HepG2 (cell line): ENCODE measurements around the gene NPAS2. TPM values are rescaled to one million over a fixed set of nuclear protein-coding genes. Genes with fewer than 3 reads are reported as not detected.

Experiments
- ATAC-seq: fragments of 200-7000 bp; cut with Tn5 transposase; 3 replicates; pipeline ENCODE4 v1.9.1; 2020; ENCODE audit warnings: mild to moderate bottlenecking, moderate library complexity
- BruUV-seq: library from RNA; stranded (reverse); fragments of 400-500 nt; replicated peaks from 2 replicates; lab custom pipeline; 2021; lab: Mats Ljungman, UMichigan
- CTCF ChIA-PET: fragments of 300-600 bp; formaldehyde crosslinking; extraction: SDS; loops from one replicate; lab custom pipeline; 2021; ENCODE audit warnings: low total read pairs, inconsistent platforms, low intra/inter-chr PET ratio; lab: Yijun Ruan, JAX
- POLR2A ChIA-PET: fragments of 350-600 bp; sonication (Branson Sonifier 250); formaldehyde crosslinking; loops from one replicate; lab custom pipeline; 2020; ENCODE audit warnings: antibody characterized with exemption, inconsistent platforms; lab: Yijun Ruan, JAX
- DNase-seq: peaks from one replicate; pipeline ENCODE4 v3.0.0-alpha.2; 2015; ENCODE audit warnings: low spot score
- FAIRE-seq: peaks from 3 replicates; lab custom pipeline; 2011; peaks lifted over from hg19 to GRCh38; lab: Jason Lieb, UNC
- H2AFZ ChIP-seq: one replicate; pipeline ENCODE4 v1.6.1; 2011; ENCODE audit warnings: low read length, inconsistent platforms
- H3K27ac ChIP-seq: fragments of 300-600 bp; 3 replicates; pipeline ENCODE4 v1.8.0; 2011; ENCODE audit warnings: mixed run types, mild to moderate bottlenecking, mixed read lengths, low read length, inconsistent platforms; ENCODE audit not compliant: insufficient read depth; ENCODE audit errors: extremely low read length
- H3K27me3 ChIP-seq, 2 experiments: fragments of 200-600 bp in 1 of 2; 2 replicates in 1 of 2; 3 replicates in 1 of 2; pipeline versions ENCODE4 v1.6.0 to v1.8.0; 2011; ENCODE audit warnings: low read length in 2 of 2, mild to moderate bottlenecking in 2 of 2, moderate library complexity in 2 of 2, inconsistent platforms in 1 of 2; ENCODE audit not compliant: insufficient read depth in 2 of 2, control insufficient read depth in 1 of 2
- H3K36me3 ChIP-seq, 2 experiments: fragments of 200-600 bp in 1 of 2; replicated peaks in 1 of 2; 2 replicates in 1 of 2; 3 replicates in 1 of 2; pipeline versions ENCODE4 v1.5.1 to v1.8.0; 2011; ENCODE audit warnings: low read length in 2 of 2, inconsistent platforms in 1 of 2; ENCODE audit not compliant: insufficient read depth in 2 of 2, control insufficient read depth in 1 of 2
- H3K4me1 ChIP-seq: 2 replicates; pipeline ENCODE4 v1.5.1; 2012; ENCODE audit warnings: low read length, inconsistent platforms; ENCODE audit not compliant: insufficient read depth
- H3K4me2 ChIP-seq: 2 replicates; pipeline ENCODE4 v1.6.0; 2011; ENCODE audit warnings: low read depth, low read length, inconsistent platforms
- H3K4me3 ChIP-seq, 3 experiments: fragments of 200-600 bp in 1 of 3; sonication (generic), shearing (Covaris generic) in 1 of 3; replicated peaks in 1 of 3; 2 replicates each; pipeline ENCODE4 v1.5.1; 2011 to 2016; ENCODE audit warnings: low read length in 3 of 3, inconsistent platforms in 2 of 3, low read depth in 2 of 3, mild to moderate bottlenecking in 2 of 3, control low read depth in 1 of 3, mixed read lengths in 1 of 3; ENCODE audit not compliant: insufficient read depth in 1 of 3
- H3K79me2 ChIP-seq: one replicate; pipeline ENCODE4 v1.6.1; 2011; ENCODE audit warnings: low read length, inconsistent platforms; ENCODE audit not compliant: insufficient read depth
- H3K9ac ChIP-seq: 2 replicates; pipeline ENCODE4 v1.6.0; 2011; ENCODE audit warnings: mild to moderate bottlenecking, low read depth, low read length, inconsistent platforms; ENCODE audit not compliant: insufficient read depth
- H3K9me3 ChIP-seq: 2 replicates; pipeline ENCODE4 v1.5.1; 2012; ENCODE audit warnings: mild to moderate bottlenecking, low read length
- H4K20me1 ChIP-seq: 2 replicates; pipeline ENCODE4 v1.6.0; 2011; ENCODE audit warnings: inconsistent platforms, mild to moderate bottlenecking, low read length, moderate library complexity; ENCODE audit not compliant: insufficient read depth
- AGO2 ChIP-seq: fragments of 200-400 bp; formaldehyde crosslinking; optimal IDR thresholded peaks from 2 replicates; pipeline ENCODE3; 2017; ENCODE audit warnings: mild to moderate bottlenecking, low read depth, low read length, moderate library complexity
- PITX1 ChIP-seq: sonication (generic); formaldehyde crosslinking; IDR thresholded peaks from 2 replicates; pipeline ENCODE4 v1.5.1; 2020; ENCODE audit warnings: mild to moderate bottlenecking, missing genetic modification reagents
- TOPORS ChIP-seq: sonication (generic); formaldehyde crosslinking; IDR thresholded peaks from 2 replicates; pipeline ENCODE4 v1.8.0; 2023; ENCODE audit warnings: mild to moderate bottlenecking, missing genetic modification reagents
- ZBTB33 ChIP-seq: sonication (generic); formaldehyde crosslinking; IDR thresholded peaks from 2 replicates; pipeline ENCODE4 v1.4.0; 2020; ENCODE audit warnings: missing genetic modification reagents
- ZNF20 ChIP-seq: sonication (generic); formaldehyde crosslinking; IDR thresholded peaks from 2 replicates; pipeline ENCODE4 v1.4.0; 2020; ENCODE audit warnings: mild to moderate bottlenecking, moderate library complexity, missing genetic modification reagents
- ZNF24 ChIP-seq: fragments of 450-650 bp; IDR thresholded peaks from 2 replicates; pipeline ENCODE4 v1.6.1; 2017; ENCODE audit warnings: antibody characterized with exemption, mild to moderate bottlenecking
- whole genome bisulfite sequencing: methylation state at CpG from one replicate; pipeline ENCODE4 v1.1.6; 2017; ENCODE audit warnings: low lambda C conversion rate; 5-methylcytosine and 5-hydroxymethylcytosine counted together
- in situ Hi-C: cut with HindIII; loops from 2 replicates; pipeline ENCODE4 v1.10.0; 2017; ENCODE audit warnings: low pct_unique_long_range_greater_than_20kb; ENCODE audit not compliant: extremely low pct_ligation_motif_present
- intact Hi-C: fragments of 100-400 bp; cut with micrococcal nuclease; formaldehyde crosslinking; loops from one replicate; pipeline ENCODE4 v1.10.0; 2022; ENCODE audit not compliant: unreplicated experiment
- polyA plus RNA-seq, 8 experiments: library from polyadenylated mRNA; depleted of rRNA in 3 of 8; stranded (reverse) in 7 of 8; unstranded in 1 of 8; fragments of >200 nt; fragmentation: Illumina TruSeq in 4 of 8; extraction: Trizol in 4 of 8; gene quantifications; 2 replicates each; pipeline versions ENCODE4 v1.2.1 to v1.2.3, GENCODE V29; 2011 to 2016; ENCODE audit warnings: low read depth in 4 of 8, missing spikeins in 1 of 8, mixed read lengths in 1 of 8; ENCODE audit not compliant: insufficient read depth in 1 of 8
- total RNA-seq, 5 experiments: library from RNA; depleted of rRNA; stranded (reverse); fragments of >200 nt; fragmentation: Illumina TruSeq; extraction: Trizol; gene quantifications; 2 replicates each; pipeline ENCODE4 v1.2.3, GENCODE V29; 2016; ENCODE audit warnings: low read depth in 1 of 5

The NPAS2 gene
- total and polyA plus RNA-seq, 2 of the 13 experiments (the other 11 are each of a cell fraction or from before 2014, with no cell fraction given) = 14.8 to 37.5 TPM

- FAIRE-seq (no peak), ATAC-seq (no peak), DNase-seq (no peak)
- POLR2A ChIA-PET = no interaction called here
- H3K27me3 ChIP-seq = no peaks in the 10 kb centered on the region
- no peak overlapping the region for H3K4me2 ChIP-seq
- 95% methylated on average over 14 of the region's 14 CpGs for WGBS
- H3K79me2 ChIP-seq = peaks cover 35% of the 10 kb centered on the region
- no peaks in the 10 kb centered on the region for H3K9me3 ChIP-seq
- H2AFZ ChIP-seq = no peak overlapping the region
- no peak overlapping the region for H3K27ac ChIP-seq
- no peak overlapping the region for H3K9ac ChIP-seq
- TF ChIP-seq PITX1 (CRISPR knock-in tag) (no peak), ZNF20 (CRISPR knock-in tag) (no peak), ZBTB33 (CRISPR knock-in tag) (peak; percentile 82), ZNF24 (peak; percentile 85; the same call in 1 of the 2 replicates)
- BruUV-seq = no TSS peak
- H4K20me1 ChIP-seq = peaks cover 7% of the 10 kb centered on the region; the same call in 1 of the 2 replicates
- intact Hi-C loops = no loop called here
- CTCF ChIA-PET = no interaction called here
- H3K4me1 ChIP-seq = peaks cover 78% of the 10 kb centered on the region
- in situ Hi-C loops = no loop called here
- peaks cover 2 to 29% of the 10 kb centered on the region in 2 experiments; a peak in 4 of 5 replicates for H3K36me3 ChIP-seq
- no peak overlapping the region for H3K4me3 ChIP-seq
These were observed 68.0 kb downstream of the NPAS2 start for GRCh38 chr2:100887713-100888495.

- ATAC-seq (no peak), DNase-seq (no peak), FAIRE-seq (no peak)
- Histone ChIP-seq H3K4me1 (peaks cover 78% of the 10 kb centered on the region), H3K36me3 (peaks cover 2 to 29% of the 10 kb centered on the region in 2 experiments; a peak in 4 of 5 replicates), H3K9me3 (no peaks in the 10 kb centered on the region), H3K79me2 (peaks cover 35% of the 10 kb centered on the region), H3K27me3 (no peaks in the 10 kb centered on the region), H2AFZ (no peak overlapping the region), H4K20me1 (0 out of 2 replicates have a peak, but pooled peaks cover 4% of the 10 kb centered on the region), H3K4me2 (no peak overlapping the region), H3K27ac (peak overlapping the region; percentile 33), H3K9ac (no peak overlapping the region), H3K4me3 (no peak overlapping the region)
- CTCF ChIA-PET = no interaction called here
- intact Hi-C loops (no loop called here), in situ Hi-C loops (no loop called here)
- POLR2A ChIA-PET = no interaction called here
- TF ChIP-seq TOPORS (CRISPR knock-in tag) (no peak), AGO2 (peak; percentile 18)
- WGBS = 98% methylated on average over 3 of the region's 3 CpGs
- BruUV-seq = TSS peak; percentile 22
These were observed 68.7 kb downstream of the NPAS2 start for GRCh38 chr2:100888601-100889000.
